SKM-1 treated with dmso at 0.1 percent for 144 hours (cell line): ENCODE results near the gene SULT2B1.
"Not testable (repeated sequence)": the region's sequence is repeated elsewhere in the genome, so short reads cannot be mapped to it uniquely, and the experiment has no call there.

ENCODE experiments used
- DNase-seq: peaks from one replicate; lab custom pipeline; 2025; ENCODE audit not compliant: unreplicated experiment; lab: John Stamatoyannopoulos, UW

Gene SULT2B1

DNA sequence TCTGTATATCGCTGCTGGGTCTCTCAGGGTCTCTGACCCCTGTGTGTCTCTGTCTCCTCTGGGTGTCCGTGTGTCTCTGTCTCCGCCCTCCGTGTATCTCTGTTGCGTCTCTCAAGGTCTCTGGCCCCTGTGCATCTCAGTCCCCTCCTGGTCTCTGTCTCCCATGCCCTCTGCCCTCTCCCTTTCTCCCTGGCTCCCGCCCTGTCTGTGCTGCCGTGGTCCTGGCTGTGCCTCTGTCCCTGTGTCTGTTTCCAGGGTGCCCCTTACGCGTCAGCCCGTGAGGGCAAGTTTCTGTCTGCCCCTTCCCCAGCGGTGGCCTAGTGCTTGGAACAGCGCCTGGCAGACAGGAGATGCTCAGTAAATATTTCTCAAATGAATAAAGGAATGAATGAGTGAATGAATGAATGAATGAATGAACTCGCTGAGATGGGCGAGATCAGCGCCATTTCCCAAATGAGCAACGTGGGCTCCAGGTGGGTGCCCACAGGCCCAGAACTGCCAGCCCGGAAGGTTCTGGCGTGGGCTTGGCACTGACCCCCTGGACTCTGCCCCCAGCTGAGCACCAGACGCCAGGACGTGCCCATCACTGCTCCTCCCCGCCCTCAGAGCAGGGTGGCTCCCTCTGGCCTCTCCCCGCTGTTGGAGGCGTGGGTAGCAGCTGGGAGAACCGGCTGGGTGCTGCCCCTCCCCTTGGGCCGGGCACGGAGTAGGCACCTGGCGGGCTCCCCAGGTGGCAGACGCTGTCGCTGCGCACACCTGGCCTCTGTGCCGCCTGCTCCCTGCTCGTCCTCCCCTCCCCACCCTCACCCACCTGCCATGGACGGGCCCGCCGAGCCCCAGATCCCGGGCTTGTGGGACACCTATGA lies at the start of gene SULT2B1:
SULT2B1 (plus strand) TSS at position 736 of the 866 bp plus-strand sequence; CDS start at position 817, 81 bp downstream.
- DNase-seq = no peak

DNA sequence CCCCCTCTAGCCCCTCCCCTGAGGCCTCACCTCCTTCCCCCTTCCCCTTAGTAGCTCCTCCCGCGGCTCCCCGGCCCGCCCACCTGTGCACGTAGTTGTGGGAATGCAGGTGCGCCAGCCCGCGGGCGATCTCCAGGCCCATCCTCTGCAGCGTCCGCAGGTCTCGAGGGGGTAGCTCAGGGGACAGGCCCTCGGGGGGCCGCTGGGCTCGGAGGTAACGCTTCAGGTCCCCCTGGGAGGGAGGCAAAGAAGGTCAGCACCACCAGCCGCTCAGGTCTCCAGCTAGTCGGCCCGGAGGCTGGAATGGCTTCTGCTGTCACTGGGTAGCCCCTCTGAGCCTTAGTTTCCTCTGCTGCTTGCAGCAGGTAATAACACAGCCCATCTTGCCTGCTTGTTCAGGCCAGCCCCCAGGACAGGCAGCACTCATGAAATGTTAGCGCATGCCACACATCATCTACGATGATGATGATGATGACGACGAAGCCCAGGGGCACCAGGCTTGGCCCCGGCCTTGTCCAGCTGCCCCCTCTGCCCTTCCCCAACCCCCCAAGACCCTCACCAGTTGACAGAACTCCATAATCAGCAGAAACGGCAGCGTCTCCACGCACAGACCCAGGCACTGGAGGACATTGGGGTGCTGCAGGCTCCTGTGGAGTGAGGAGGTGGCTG lies 49.5 kb upstream of the SULT2B1 start:
- no peak for DNase-seq

DNA sequence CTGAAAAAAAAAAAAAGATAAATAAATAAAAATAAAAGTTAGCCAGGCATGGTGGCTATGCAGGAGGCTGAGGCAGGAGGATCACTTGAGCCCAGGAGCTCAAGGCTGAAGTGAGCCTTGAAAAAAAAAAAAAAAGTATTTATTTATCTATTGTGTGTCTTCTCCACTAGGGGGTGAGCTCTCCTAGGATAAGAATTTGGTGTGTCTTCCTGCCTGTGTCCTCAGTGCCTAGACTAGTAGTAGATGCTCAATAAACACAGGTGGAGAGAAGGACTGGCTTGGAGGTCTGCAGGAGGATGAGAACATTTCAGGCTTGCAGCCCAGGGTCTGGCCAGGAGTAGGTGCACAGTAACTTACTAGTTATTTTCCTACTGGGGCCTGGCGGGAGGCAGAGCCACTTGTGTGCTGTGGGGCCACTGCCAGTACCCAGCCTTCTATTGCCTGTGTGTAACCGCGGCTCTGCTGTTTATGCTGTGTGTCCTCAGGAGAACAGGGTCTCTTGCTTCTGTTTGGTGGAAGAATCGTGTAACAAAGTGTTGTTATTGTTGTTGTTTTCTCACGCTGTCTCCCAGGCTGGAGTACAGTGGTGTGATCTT lies 45.7 kb upstream of the SULT2B1 start:
- peak; percentile 57 for DNase-seq

DNA sequence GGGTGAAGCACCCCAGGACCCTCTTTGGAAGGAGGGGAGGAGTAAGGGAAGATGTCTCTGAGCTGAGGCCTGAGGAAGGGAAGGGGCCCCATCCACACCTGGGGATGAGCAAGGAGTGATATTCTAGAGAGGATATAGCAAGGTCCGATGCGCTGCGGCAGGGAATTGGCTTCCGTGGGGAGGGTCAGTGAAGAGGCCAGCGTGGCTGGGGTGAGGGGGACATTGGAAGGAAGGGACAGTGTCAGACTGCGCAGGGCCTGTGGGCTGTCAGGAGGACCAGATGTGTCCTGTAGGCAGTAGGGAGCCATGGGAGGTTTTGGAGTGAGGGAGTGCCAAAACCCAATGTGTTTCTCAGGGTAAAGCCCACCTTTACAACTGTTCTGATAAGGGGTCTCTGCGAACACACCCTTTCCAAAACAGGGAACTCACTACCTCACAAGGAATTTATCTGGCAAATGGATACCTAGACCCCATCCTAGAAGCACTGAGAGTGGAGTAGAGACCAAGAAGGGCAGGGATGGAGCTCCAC lies 44.0 kb upstream of the SULT2B1 start:
- no peak for DNase-seq

DNA sequence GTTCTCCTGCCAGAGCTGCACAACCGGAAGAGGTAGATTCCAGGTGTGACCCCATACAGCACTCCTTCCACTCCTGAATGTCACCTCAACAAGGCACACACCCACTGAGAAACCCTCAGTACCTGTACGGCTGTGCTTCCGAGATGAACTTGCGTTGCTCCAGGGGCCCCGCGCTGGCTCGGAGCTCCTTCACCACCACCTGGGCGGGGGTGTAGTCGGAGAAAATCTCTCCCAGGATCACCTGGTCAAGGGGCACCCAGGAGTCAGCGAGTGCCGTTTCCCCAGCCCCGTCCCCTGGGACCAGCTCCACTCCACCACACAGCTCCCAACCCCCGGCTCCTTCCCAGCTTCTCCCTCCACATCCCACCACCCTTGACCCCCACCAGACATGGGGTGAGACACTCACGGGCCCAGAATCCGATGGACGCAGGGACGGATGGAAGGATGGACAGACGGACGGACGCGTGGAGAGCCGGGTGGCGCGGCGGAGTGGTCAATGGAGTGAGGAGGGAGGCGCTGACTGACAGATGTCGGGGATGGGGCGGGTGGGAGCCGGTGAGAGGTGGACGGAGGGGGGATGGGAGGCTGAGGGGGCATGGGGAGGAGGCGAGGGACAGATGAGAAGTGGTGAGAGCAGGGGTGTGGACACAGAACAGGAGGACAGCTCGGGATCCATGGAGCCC lies 43.1 kb upstream of the SULT2B1 start:
- DNase-seq = no peak

DNA sequence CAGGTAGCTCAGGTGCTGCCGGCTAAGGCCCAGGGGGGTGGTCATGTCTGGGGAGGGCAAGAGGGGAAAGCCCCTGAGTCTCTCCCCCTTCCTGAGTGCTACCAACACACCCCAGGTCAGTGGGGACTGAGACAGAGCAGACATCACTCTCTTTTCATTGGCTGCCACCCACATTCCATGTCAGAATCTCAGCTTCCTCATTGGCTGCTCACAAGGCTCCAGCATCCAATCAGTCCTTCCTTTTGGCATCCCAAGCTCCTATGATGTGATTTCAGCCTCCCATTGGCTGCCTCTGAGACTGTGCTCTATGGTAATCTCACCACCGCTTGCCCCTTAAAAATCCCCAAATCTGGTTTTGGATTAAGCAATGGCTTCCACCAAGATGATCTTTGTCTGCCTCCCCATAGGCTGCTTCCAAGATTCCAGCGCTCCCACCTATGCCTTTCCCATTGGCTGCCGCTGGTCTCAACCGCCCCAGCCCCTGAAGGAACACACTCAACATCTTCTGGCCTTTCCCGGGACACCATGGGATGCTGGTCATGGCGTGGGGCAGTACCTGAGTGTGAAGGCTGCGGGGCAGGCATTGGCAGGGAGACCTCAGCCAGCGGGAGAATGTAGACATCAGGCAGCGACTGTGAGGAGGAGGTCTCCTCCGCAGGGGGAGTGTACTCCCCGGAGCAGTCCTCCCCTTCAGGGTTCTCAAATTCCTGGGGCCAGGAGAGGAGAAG lies 42.3 kb upstream of the SULT2B1 start:
- no peak for DNase-seq

DNA sequence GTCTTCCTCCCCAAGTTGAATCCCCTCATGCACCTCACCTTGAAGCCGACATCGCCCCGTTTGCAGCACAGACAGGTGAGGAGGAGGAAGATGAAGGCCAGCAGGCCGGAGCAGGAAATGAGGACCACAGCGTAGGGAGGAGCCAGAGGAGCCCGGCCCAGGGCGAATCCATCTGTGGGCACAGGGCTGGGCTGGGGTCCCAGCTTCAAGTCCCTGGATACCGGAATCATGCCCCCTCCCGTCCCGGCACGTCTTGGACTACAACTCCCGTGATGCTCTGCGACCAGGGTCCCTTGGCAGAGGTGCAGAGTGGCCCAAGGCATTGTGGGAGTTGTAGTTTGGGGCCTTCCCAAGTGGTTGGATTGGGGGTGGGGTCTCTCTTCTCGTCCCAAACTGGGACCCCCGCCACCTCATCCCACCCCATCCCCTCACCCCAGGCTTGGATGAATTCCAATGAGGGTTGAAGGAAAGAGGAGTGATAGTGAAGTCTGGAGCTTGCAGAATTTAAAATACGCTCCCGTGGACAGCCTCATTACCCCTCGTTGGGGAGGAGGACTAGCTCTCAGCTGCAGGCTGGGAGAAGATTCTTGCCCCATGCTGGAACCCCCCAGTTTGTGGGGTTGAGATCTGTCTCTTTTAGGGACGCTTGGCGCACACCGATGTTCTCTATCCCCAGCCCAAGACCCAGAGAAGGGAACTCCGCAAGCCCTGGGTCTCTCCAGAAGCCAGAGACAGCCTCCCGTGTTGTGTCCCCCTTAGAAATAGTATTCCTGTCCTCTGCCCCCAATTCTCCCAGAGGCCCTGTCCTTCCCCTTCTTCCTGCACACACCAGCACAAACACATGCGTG lies 41.3 kb upstream of the SULT2B1 start:
- DNase-seq = no peak

DNA sequence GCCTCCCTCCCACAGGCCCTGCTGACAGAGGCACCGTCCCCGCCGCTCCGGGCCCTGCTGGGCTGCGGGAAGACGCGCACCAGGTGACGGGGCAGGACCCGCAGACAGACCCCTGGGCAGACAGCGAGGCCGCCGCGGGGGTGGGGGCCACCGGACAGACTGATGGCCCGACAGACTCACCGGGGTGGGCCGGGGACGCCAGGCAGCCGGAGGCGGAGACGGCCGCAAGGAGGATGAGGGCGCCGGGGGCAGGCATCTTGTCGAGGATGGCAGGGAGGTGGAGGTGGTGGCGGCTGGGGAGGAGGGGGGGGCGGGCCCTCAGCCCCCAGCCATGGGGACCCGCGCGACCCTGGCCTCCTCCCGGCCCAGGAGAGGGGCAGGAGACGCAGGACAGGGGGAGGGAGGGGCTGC lies 40.6 kb upstream of the SULT2B1 start:
- no peak for DNase-seq

DNA sequence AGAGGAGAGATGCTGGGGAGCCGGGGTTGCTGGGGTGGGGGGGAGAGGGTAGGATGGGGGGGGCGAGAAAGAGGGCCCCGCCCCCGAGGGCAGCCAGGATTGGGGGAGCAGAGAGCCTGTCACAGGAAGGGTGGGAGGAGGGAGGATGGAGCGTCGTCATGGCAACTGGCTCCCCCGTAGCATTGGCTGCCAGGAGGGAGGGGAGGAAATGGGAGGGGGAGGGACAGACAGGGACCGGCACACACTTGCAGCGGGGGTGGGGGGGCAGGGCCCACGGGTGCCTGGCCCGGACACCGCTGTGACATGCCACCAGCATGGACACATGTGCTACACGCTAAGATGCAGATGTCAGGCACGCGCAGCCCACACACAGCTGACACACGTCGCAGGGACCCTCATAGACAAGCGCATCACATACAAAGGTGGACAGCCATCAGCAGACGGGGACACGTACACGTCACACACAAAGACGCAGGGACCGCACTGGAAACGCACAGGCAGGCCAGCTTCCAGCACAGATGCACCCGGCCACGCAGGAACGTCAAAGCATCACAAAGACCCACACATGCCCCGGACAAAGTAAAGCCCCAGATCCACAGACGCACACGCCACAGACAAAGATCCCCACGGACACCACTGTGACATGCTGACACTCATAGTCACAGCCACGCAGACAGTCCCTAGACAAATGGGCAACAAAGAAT lies 40.0 kb upstream of the SULT2B1 start, which contains the start of gene LMTK3:
LMTK3 (minus strand) TSS at position 36 of the 704 bp plus-strand sequence. CDS start 259 bp downstream, outside the sequence.
- DNase-seq = no peak

DNA sequence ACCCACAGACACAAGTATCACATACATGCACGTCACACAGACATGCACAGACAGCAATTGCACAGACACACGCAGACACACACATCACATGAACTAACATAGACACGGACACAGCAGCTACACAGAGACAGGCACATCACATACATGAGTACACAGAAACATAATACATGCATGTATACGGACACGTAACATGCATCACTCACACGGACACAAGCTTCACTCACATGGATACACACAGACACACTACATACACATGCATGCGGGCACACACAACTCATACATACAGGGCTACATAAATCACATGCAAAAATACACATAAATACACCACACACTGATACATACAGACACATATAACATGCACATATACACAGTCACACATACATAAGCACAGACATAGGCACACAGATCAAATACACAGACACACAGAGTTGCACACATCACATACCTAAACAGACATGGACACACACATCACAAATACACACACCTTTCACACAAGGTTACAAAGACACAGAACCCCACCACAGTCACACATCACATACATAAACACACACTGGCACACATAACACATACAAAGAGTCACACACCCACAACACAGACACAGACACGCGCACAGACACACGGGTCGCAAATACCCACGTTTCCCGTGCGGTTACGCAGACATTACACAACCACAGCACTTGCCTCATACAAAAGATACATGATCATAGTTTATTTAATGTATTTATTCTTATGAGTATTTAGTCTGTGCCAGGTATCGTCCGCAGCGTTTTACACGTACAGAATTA lies 39.3 kb upstream of the SULT2B1 start:
- no peak for DNase-seq

DNA sequence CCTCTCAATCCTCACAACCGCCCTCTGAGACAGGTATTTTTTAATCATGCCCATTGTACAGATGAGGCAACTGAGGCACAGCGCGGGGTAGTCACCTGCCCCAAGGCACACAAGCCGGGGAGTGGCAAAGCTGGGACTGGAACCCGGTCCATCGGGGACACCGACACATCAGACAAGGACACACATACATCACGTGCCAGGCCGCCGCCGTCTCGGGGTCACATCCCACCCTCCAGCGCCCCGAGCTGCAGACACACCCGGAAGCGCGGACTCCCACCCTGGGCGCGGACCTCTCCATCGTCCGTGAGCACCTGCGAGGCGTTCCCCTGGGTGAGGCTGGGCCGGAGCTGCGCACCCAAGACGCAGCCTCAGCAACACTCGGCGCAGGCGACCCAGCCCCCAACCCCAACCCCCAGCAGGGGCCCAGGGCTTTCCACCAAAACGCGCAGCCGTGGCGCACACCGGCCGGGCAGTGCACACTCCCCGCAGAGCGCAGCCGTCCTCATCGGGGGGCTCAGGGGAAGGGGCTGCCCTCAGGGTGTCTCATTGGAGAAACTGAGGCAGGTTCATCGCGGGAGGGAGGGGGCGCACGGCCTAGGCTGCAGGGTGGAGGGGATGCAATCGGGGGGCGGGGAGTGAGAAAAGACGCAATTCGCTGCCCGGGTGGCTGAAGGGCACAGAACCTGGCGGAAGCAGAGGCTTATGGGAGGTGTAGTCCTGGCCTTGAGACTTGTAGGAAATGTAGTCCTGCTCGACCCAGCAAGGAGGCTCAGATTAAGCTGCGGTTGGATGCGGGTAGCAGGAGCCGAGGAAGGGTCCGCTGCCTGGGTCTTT lies 38.5 kb upstream of the SULT2B1 start:
- peak; percentile 46 for DNase-seq

DNA sequence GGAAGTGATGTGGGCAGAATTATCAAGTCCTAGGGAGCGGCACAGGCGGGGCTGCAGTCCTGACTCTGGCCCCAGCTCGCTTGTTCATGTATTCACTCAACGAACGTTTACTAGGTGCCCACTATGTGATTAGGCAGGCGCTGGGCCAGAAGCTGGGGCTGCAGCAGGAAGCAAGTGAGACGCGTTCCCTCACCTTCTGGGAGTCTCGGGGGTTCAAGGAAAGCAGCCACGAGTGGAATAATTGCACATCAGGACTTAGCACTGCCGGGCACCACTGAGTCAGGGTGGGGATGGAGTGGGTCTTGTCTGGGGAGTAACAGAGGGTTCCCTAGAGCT lies 37.9 kb upstream of the SULT2B1 start:
- no peak for DNase-seq

DNA sequence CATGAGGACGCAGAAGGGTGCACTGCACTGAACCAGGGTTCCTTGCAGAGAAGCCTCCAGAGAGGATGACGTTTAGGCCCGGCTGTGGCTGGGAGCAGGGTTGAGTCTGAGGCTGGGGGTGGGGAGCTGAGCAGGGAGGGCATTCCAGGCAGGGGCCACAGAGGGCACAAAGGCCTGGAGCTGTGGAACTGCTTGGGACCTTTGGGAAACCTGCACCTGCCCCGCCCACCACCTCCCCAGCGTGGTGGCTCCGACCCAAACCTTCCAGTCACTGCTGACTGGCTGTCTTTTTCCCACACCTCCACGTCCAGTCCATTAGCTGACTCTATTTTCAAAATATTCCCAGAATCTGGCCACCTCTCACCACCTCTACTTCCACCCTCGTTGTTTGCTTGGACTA lies 35.4 kb upstream of the SULT2B1 start:
- no peak for DNase-seq

DNA sequence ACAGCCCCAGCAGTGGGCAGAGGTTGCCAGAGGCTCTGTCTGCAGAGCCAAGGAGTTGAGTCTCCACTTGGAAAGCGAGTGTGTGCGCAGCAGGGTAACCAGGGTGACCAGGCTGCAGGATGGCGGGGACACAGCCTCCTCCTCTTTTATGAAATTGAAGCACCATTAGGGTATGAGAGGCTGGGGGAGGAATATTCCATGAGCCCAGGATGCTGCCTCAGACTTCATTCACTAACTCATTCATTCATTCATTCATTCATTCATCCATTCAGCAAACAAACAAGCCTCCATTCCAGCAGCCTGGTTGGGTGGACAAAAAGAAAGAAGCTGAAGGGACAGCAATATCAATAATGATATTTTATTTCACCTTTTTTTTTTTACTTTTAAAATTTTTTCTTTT lies 33.8 kb upstream of the SULT2B1 start:
- DNase-seq = no peak

DNA sequence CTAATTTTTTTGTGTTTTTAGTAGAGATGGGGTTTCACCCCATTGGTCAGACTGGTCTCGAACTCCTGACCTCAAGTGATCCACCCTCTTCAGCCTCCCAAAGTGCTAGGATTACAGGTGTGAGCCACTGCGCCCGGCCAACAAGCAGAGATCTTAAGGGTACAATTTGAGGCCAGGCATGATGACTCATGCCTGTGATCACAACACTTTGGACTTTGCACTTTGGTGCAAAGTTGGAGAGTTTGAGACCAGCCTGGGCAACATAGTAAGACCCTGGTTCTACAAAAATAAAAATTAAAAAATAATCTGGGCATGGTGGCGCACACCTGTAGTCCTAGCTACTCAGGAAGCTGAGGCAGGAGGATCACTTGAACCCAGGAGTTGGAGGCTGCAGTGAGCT lies 32.5 kb upstream of the SULT2B1 start:
- not testable (repeated sequence) for DNase-seq

DNA sequence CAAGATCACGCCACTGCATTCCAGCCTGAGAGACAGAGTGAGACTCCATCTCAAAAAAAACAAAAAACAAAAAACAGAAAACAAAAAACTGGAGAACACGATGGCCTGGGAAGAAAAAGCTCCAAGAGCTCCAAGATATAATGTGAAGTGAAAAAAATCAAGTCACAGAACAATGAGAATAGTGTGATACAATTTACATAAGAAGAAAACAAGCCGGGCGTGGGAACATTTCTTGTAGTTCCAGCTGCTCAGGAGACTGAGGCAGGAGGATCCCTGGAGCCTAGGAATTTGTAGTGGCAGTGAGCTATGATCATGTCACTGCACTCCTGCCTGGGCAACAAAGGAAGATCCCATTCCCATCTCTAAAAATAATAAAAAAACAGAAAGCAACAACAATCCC lies 31.8 kb upstream of the SULT2B1 start:
- DNase-seq = no peak

DNA sequence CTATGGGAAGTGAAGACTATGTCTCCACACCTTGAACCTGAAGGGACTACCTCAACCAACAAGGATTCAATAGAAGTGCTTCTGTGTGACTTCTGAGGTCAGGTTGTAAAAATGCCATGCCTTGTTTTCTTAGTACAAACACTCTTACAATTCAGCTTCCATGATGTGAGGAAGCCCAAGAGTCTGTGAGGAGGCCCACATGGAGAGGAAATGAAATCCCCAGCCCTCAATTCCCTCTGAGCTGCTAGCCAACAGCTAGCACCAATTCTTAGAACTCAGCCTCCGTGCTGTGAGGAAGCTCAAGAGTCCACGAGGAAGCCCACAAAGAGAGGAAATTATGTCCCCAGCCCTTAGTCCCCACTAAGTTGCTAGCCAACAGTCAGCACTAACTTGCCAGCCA lies 27.8 kb upstream of the SULT2B1 start:
- no peak for DNase-seq
